GM19395 (cell line): Measurements from ENCODE around the gene PTPRG.
A peak's percentile ranks its signal among the peaks of the same experiment; 100 is the strongest.

Source experiments
- ATAC-seq: cut with Tn5 transposase; IDR thresholded peaks from one replicate; pipeline ENCODE4 v1.9.1; 2021; ENCODE audit warnings: mild to moderate bottlenecking, moderate library complexity; ENCODE audit not compliant: unreplicated experiment

Gene PTPRG

DNA sequence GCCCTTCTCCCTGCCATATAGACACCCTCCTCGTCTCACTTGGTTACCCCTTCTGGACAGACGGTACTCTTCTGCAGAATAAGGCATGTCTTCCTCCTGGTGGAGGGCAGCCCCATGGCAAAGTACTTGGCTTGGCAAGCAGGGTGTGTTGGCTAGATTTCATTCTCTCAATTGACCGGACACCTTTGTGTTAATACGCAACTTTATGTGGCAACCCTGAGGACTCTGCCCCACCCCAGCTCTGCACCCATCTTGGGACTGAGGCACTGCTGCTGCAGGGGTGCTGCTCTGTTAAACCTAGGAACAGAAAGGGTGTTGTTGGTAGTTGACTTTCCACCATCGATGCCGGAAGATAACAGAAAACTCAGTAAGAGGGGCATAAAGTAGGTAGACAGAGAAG is 55.2 kb downstream of the PTPRG start:
- no peak for ATAC-seq

DNA sequence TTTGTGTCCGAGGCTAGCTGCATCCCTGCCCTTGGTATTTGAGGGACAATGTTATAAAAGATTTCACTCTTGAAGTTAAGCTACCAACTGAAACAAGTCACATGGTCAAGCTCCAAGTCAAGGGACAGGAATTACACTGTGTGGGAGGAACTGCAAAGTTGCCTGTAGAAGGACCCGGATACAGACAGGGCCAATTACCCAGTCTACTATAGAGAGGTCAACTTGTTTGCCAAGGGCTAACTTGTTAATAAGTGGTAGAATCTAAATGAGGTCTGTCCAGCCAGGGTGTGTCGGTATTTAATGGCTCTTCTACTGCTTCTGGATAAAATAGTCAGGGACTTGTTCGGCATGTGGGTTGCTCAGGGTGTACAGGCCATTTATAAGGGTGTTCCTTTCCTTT is 55.7 kb downstream of the PTPRG start:
- ATAC-seq, result no peak

- no peak for ATAC-seq
Observed at GRCh38 chr3:61617651-61618050, 56.3 kb downstream of the PTPRG start.

- ATAC-seq, result no peak
Observed at GRCh38 chr3:61618231-61618630, 56.9 kb downstream of the PTPRG start.

DNA sequence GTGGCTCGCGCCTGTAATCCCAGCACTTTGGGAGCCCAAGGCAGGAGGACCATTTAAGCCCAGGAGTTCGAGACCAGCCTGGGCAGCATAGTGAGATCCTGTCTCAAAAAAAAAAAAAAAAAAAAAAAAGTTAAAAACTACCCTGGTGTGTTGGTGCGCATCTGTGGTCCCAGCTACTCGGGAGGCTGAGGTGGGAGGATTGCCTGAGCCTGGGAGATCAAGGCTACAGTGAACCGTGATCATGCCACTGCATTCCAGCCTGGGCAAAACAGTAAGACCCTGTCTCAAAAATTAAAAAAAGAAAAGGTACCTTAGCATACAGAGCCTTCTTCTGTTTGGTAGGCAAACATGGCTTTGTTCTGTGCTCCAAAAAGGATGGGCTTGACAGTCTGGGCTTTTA is 57.5 kb downstream of the PTPRG start:
- no peak for ATAC-seq

- ATAC-seq, result no peak
Observed at GRCh38 chr3:61620073-61620472, 58.7 kb downstream of the PTPRG start.

GRCh38 chr3:61624300-61624699 is 62.9 kb downstream of the PTPRG start:
- no peak for ATAC-seq

DNA sequence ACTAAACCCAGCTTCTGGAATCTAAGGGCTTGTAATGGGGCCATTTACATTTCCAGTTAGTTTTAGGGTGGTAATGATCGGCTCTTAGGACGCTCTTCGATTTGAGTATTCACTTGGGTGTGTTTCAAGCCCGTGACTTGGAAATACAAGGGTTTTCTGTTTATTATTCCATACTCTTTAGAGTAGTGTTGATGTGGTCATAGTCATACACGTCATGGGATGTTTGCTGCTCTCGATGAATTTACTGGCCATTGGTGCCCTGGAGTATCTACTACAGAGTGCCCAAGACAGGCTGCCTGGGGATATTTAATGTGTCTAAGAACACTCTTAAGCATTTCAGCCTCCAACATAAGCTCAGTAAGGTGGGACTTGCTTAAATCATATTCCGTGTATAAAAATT is 64.1 kb downstream of the PTPRG start:
- ATAC-seq, result no peak

GRCh38 chr3:61626484-61626883 is 65.1 kb downstream of the PTPRG start:
- ATAC-seq, result no peak

- ATAC-seq, result no peak
Observed at GRCh38 chr3:61627768-61628185, 66.4 kb downstream of the PTPRG start.

- ATAC-seq, result no peak
Observed at GRCh38 chr3:61628636-61629035, 67.3 kb downstream of the PTPRG start.

DNA sequence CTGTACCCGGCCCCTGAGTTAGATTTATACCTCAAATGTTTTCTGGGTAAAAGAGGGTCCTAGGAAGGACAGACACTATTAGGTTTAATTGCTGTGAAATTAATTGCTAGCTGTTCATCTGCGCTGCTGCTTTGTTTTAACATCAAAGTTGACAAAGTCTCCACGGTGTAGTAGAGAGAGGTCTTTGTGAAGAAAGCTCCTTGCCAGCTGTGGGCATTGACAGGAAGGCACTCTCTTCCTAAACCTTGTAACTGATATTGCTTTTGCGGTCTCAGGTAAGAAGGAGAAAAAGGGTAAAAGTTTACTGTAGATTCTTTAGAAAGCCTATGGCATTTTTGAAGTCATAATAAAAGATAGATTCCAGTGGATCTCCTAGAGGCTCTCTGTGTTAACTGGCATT is 68.1 kb downstream of the PTPRG start:
- ATAC-seq, result no peak

DNA sequence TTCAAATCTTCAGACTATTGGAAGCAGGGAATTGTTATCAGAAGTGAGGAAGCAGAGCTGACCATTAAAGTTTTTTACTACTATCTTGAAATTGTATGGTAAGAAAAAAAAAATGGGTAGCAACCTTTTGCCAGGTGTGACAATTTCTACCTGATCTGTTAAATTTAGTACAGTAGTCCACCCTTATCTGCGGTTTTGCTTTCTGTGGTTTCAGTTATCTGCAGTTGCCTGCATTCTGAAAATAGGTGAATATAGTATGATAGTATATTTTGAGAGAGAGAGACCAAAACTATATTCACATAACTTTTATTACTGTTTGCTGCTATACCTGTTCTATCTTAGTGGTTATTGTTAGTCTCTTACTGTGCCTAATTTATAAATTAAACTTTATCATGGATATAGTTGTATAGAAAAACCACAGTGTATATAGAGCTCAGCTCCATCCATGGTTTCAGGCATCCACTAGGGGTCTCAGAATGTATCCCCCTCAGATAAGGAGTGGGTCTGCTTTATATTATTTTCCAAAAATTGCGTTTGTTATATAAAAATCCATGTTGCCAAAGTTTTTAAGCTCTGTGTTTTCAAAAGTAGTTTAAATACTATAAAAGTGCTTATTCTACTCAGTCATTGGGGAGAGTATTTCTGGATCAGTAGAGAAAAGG is 69.9 kb downstream of the PTPRG start:
- ATAC-seq, result peak; percentile 65

- ATAC-seq, result no peak
Observed at GRCh38 chr3:61632568-61633175, 71.3 kb downstream of the PTPRG start.

GRCh38 chr3:61634678-61635077 is 73.3 kb downstream of the PTPRG start:
- ATAC-seq, result no peak

- peak; percentile 93 for ATAC-seq
Observed at GRCh38 chr3:61637088-61638051, 76.0 kb downstream of the PTPRG start.

- no peak for ATAC-seq
Observed at GRCh38 chr3:61638741-61639140, 77.4 kb downstream of the PTPRG start.

GRCh38 chr3:61639991-61640390 is 78.6 kb downstream of the PTPRG start:
- ATAC-seq, result no peak

GRCh38 chr3:61645148-61645547 is 83.8 kb downstream of the PTPRG start:
- ATAC-seq, result no peak

DNA sequence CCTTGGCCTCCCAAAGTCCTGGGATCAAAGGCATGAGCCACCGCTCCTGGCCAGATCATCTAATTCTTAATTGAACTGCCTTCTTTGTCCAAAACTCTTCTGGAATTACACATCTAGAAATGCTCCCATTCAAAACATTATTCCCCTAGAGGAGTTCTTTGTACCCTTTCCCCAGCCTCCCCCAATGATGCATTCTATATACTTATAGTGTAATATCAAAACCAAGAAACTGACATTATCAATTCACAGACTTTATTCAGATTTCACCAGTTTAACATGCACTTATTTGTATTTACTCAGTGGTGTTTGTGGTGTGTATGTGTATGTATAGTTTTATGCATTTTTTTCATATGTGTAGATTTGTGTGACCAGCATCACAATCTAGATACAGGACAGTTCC is 85.0 kb downstream of the PTPRG start:
- ATAC-seq, result no peak

DNA sequence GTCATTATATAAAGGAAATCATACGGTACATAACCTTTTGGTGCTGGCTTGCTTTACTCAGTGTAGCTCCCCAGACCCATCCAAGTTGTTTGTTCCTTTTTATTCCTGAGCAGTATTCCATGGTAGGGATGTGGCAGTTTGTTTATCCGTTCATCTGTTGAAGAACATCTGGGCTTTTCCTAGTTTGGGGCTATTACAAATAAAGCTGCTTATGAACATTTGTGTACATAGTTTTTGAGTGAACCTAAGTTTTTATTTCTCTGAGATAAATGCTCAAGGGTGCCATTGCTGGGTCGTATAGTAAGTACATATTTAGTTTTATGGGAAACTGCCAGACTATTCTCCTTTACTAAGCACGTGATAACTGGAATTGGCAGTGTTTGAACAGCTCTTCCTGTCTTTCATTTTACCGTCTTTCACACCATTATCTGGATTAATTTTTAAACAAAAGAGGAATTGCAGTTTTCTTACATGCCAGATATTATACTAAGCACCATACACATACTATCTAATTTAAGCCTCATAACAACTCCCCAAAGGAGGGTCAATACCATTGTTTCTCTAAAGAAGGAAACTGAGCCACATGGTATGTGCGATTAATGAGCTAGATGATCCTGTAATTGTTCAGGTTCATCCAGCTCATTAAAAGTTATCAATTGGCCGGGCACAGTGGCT is 85.6 kb downstream of the PTPRG start:
- ATAC-seq, result no peak
